Measurements from ENCODE around the gene FXYD4. TPM values are rescaled to one million over a fixed set of nuclear protein-coding genes. Genes with fewer than 3 reads are reported as not detected.
A peak's percentile ranks its signal among the peaks of the same experiment; 100 is the strongest.

The FXYD4 gene
- total RNA-seq, 2 experiments from 2014 or later = not detected

- H3K4me3 Mint-ChIP-seq = peak overlapping the region; percentile 99
- H3K9me3 Mint-ChIP-seq = no peaks in the 10 kb centered on the region
- ATAC-seq = no peak
- H3K27me3 Mint-ChIP-seq = no peaks in the 10 kb centered on the region
- peaks cover 67% of the 10 kb centered on the region for H3K4me1 Mint-ChIP-seq (ENCODE audit: low read depth)
- POLR2A ChIA-PET = interaction anchor here (0.7 to 20.5 kb wide), 6 partner anchors 8 to 63 kb away, joined by 3 to 332 read pairs (median 6); partner anchors contain the start of gene HNRNPF
- H3K36me3 Mint-ChIP-seq (ENCODE audit: low read depth) = peaks cover 84% of the 10 kb centered on the region
- DNase-seq = no peak
- H3K27ac Mint-ChIP-seq = peak overlapping the region; percentile 93
- intact Hi-C loops (cut with micrococcal nuclease) = loop anchor here (5.0 kb wide), 1 partner anchor 37 kb away; no protein-coding TSS in a partner anchor
- CTCF ChIA-PET = interaction anchor here (1.3 to 1.5 kb wide), 2 partner anchors 8 to 9 kb away, joined by 4 to 12 read pairs; no protein-coding TSS in a partner anchor
- TF ChIP-seq, protein P1, sequence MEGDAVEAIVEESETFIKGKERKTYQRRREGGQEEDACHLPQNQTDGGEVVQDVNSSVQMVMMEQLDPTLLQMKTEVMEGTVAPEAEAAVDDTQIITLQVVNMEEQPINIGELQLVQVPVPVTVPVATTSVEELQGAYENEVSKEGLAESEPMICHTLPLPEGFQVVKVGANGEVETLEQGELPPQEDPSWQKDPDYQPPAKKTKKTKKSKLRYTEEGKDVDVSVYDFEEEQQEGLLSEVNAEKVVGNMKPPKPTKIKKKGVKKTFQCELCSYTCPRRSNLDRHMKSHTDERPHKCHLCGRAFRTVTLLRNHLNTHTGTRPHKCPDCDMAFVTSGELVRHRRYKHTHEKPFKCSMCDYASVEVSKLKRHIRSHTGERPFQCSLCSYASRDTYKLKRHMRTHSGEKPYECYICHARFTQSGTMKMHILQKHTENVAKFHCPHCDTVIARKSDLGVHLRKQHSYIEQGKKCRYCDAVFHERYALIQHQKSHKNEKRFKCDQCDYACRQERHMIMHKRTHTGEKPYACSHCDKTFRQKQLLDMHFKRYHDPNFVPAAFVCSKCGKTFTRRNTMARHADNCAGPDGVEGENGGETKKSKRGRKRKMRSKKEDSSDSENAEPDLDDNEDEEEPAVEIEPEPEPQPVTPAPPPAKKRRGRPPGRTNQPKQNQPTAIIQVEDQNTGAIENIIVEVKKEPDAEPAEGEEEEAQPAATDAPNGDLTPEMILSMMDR (IDR thresholded peaks at IDR 0.05) = no peak
Measured at GRCh38 chr10:43398939-43399319, 27.5 kb downstream of the FXYD4 start.

- Mint-ChIP-seq H3K9me3 (no peaks in the 10 kb centered on the region), H3K36me3 (ENCODE audit: low read depth) (peaks cover 85% of the 10 kb centered on the region), H3K27me3 (no peaks in the 10 kb centered on the region), H3K4me3 (peak overlapping the region; percentile 99), H3K27ac (peak overlapping the region; percentile 93), H3K4me1 (ENCODE audit: low read depth) (peaks cover 64% of the 10 kb centered on the region)
- ATAC-seq (peak; percentile 38), DNase-seq (no peak)
- intact Hi-C loops (cut with micrococcal nuclease) = loop anchor here (5.0 kb wide), 1 partner anchor 37 kb away; no protein-coding TSS in a partner anchor
- CTCF ChIA-PET = interaction anchor here (0.9 to 1.3 kb wide), 3 partner anchors 9 to 62 kb away, joined by 3 to 4 read pairs (median 4); partner anchors contain the start of gene HNRNPF
- POLR2A ChIA-PET = interaction anchor here (0.6 to 20.5 kb wide), 11 partner anchors 7 to 89 kb away, joined by 3 to 332 read pairs (median 5); partner anchors contain the start of gene HNRNPF
- TF ChIP-seq, protein P1 (IDR thresholded peaks at IDR 0.05) = no peak
Measured at GRCh38 chr10:43399320-43400310, 28.2 kb downstream of the FXYD4 start.

- no peaks in the 10 kb centered on the region for H3K9me3 Mint-ChIP-seq
- DNase-seq = no peak
- CTCF ChIA-PET = interaction anchor here (1.0 kb wide), 1 partner anchor 11 kb away, joined by 4 read pairs; no protein-coding TSS in a partner anchor
- H3K27me3 Mint-ChIP-seq = no peaks in the 10 kb centered on the region
- H3K36me3 Mint-ChIP-seq (ENCODE audit: low read depth) = peaks cover 85% of the 10 kb centered on the region
- POLR2A ChIA-PET = interaction anchor here (1.0 to 7.4 kb wide), 7 partner anchors 8 to 35 kb away, joined by 3 to 60 read pairs (median 5); partner anchors contain the start of genes HNRNPF and ZNF487
- no peak for ATAC-seq
- H3K4me3 Mint-ChIP-seq = peak overlapping the region; percentile 99
- TF ChIP-seq, protein P1 (IDR thresholded peaks at IDR 0.05) = no peak
- H3K27ac Mint-ChIP-seq = peak overlapping the region; percentile 93
- intact Hi-C loops (cut with micrococcal nuclease) = no loop called here
- peaks cover 56% of the 10 kb centered on the region for H3K4me1 Mint-ChIP-seq (ENCODE audit: low read depth)
Measured at GRCh38 chr10:43401627-43402026, 30.2 kb downstream of the FXYD4 start.

DNA sequence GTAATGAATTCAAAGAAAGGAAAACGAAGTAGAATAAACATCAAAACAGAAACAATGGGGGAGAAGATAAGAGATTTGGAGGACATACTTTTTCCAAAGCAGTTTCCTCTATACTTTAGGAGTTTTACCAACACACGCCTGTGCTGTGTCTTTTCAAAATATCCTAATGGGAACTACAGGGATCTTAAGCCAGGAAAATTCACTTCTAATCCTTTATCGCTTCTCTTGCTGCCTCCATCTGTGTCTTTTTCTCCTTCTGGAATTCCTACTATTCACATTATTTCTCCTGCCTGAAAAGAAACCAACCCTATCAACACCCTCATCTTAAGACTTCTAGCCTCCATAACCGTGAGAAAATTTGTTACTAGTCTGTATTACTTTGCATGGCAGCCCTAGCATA is 30.7 kb downstream of the FXYD4 start:
- peaks cover 56% of the 10 kb centered on the region for H3K4me1 Mint-ChIP-seq (ENCODE audit: low read depth)
- intact Hi-C loops (cut with micrococcal nuclease) = no loop called here
- ChIA-PET POLR2A (interaction anchor here (1.1 to 7.4 kb wide), 5 partner anchors 11 to 34 kb away, joined by 3 to 60 read pairs (median 5); partner anchors contain the start of gene ZNF487), CTCF (no interaction called here)
- no peak for DNase-seq
- H3K27ac Mint-ChIP-seq = peak overlapping the region; percentile 93
- H3K4me3 Mint-ChIP-seq = peak overlapping the region; percentile 99
- no peak for ATAC-seq
- H3K27me3 Mint-ChIP-seq = no peaks in the 10 kb centered on the region
- peaks cover 84% of the 10 kb centered on the region for H3K36me3 Mint-ChIP-seq (ENCODE audit: low read depth)
- no peaks in the 10 kb centered on the region for H3K9me3 Mint-ChIP-seq
- TF ChIP-seq, protein P1 (IDR thresholded peaks at IDR 0.05) = no peak
